Naive thymus-derived CD4-positive, alpha-beta T cell (primary cell): Measurements from ENCODE around the gene FOXN3. TPM values are rescaled to one million over a fixed set of nuclear protein-coding genes. Genes with fewer than 3 reads are reported as not detected.

Experiments
- ATAC-seq: fragments of 150-1000 bp; cut with Tn5 transposase; 2 replicates; pipeline ENCODE4 v1.10.0; 2021; ENCODE audit warnings: mild to moderate bottlenecking, moderate library complexity
- CTCF ChIA-PET: fragments of 350-600 bp; sonication (Branson Sonifier 250); formaldehyde crosslinking; loops from one replicate; lab custom pipeline; 2021; ENCODE audit warnings: antibody characterized with exemption; lab: Charles Lee
- POLR2A ChIA-PET: fragments of 350-600 bp; sonication (Branson Sonifier 250); formaldehyde crosslinking; loops from one replicate; lab custom pipeline; 2021; ENCODE audit warnings: antibody characterized with exemption, inconsistent platforms; lab: Charles Lee
- DNase-seq, 9 donors: peaks; one replicate each; pipeline versions ENCODE4 v3.0.0 to v3.0.0-alpha.2; 2020 to 2022; ENCODE audit warnings: mixed read lengths in 1 of 9
- H3K27ac ChIP-seq: one replicate; pipeline ENCODE4 v1.7.0; 2013; ENCODE audit warnings: mild to moderate bottlenecking, low read depth, low read length, moderate library complexity
- H3K27me3 ChIP-seq, 2 donors: one replicate each; pipeline ENCODE4 v1.7.0; 2013; ENCODE audit warnings: low read length in 2 of 2, mild to moderate bottlenecking in 2 of 2, moderate library complexity in 2 of 2; ENCODE audit not compliant: control insufficient read depth in 2 of 2, insufficient read depth in 2 of 2
- H3K36me3 ChIP-seq, 3 experiments: 1 replicate in 2 of 3; 2 replicates in 1 of 3; pipeline ENCODE4 v1.7.0; 2013; ENCODE audit warnings: low read length in 3 of 3, mild to moderate bottlenecking in 3 of 3, moderate library complexity in 1 of 3; ENCODE audit not compliant: insufficient read depth in 3 of 3, control insufficient read depth in 2 of 3
- H3K4me1 ChIP-seq, 2 donors: one replicate each; pipeline ENCODE4 v1.7.0; 2013; ENCODE audit warnings: low read length in 2 of 2, mild to moderate bottlenecking in 2 of 2, moderate library complexity in 1 of 2; ENCODE audit not compliant: control insufficient read depth in 2 of 2, insufficient read depth in 2 of 2
- H3K4me3 ChIP-seq: 2 replicates; pipeline ENCODE4 v1.7.0; 2013; ENCODE audit warnings: mild to moderate bottlenecking, low read length
- H3K9me3 ChIP-seq, 3 experiments: 1 replicate in 2 of 3; 2 replicates in 1 of 3; pipeline ENCODE4 v1.7.0; 2013; ENCODE audit warnings: low read length in 3 of 3; ENCODE audit not compliant: control insufficient read depth in 2 of 3
- H3K27ac Mint-ChIP-seq, 9 donors: one replicate each; pipeline ENCODE4 v1.8.0; 2020 to 2022; ENCODE audit warnings: mixed read lengths in 9 of 9, mild to moderate bottlenecking in 8 of 9, moderate library complexity in 5 of 9, inconsistent platforms in 2 of 9
- H3K27me3 Mint-ChIP-seq, 5 donors: one replicate each; pipeline ENCODE4 v1.8.0; 2021 to 2022; ENCODE audit warnings: mixed read lengths in 5 of 5, mild to moderate bottlenecking in 1 of 5
- H3K36me3 Mint-ChIP-seq, 5 donors: one replicate each; pipeline ENCODE4 v1.8.0; 2020 to 2022; ENCODE audit warnings: mixed read lengths in 5 of 5, mild to moderate bottlenecking in 3 of 5, inconsistent platforms in 1 of 5
- H3K4me1 Mint-ChIP-seq, 7 donors: one replicate each; pipeline ENCODE4 v1.8.0; 2020 to 2022; ENCODE audit warnings: mixed read lengths in 7 of 7, mild to moderate bottlenecking in 3 of 7, inconsistent platforms in 1 of 7
- H3K4me3 Mint-ChIP-seq, 10 donors: one replicate each; pipeline ENCODE4 v1.8.0; 2020 to 2022; ENCODE audit warnings: mild to moderate bottlenecking in 10 of 10, mixed read lengths in 10 of 10, moderate library complexity in 6 of 10, inconsistent platforms in 2 of 10
- H3K9me3 Mint-ChIP-seq, 11 donors: one replicate each; pipeline ENCODE4 v1.8.0; 2020 to 2022; ENCODE audit warnings: mixed read lengths in 11 of 11, mild to moderate bottlenecking in 4 of 11, inconsistent platforms in 1 of 11, moderate library complexity in 1 of 11
- intact Hi-C, 2 donors: fragments of 100-400 bp; cut with micrococcal nuclease; formaldehyde crosslinking; loops; one replicate each; pipeline ENCODE4 v1.15.1; 2023
- polyA plus RNA-seq, 2 donors: library from polyadenylated mRNA; unstranded; fragments of 300-500 nt; fragmentation: Illumina TruSeq; gene quantifications; one replicate each; pipeline ENCODE4 v1.2.3, GENCODE V29; 2021
- total RNA-seq, 6 experiments: library from RNA in 5 of 6; stranded (reverse) in 5 of 6; gene quantifications; 1 replicate in 5 of 6; 2 replicates in 1 of 6; pipeline ENCODE4 v1.2.3 and lab custom pipeline; 2021 to 2026

The FOXN3 gene
- total and polyA plus RNA-seq, 7 experiments from 2014 or later: 103 to 192 (median 149) TPM

- no peaks in the 10 kb centered on the region for H3K27me3 ChIP-seq
- Mint-ChIP-seq H3K4me1 (peaks cover 36 to 79% (median 65%) of the 10 kb centered on the region in 7 donors), H3K36me3 (peaks cover 18 to 65% (median 48%) of the 10 kb centered on the region in 5 donors), H3K9me3 (peaks cover 0 to 29% (median 6%) of the 10 kb centered on the region in 11 donors), H3K27ac (peak overlapping the region in 5 of 9 donors; percentile 17 to 52 (median 40)), H3K4me3 (peak overlapping the region in 3 of 10 donors; percentile 2 to 13 (median 4)), H3K27me3 (no peaks in the 10 kb centered on the region)
- ATAC-seq: peak; percentile 48
- H3K27ac ChIP-seq: no peak overlapping the region
- peaks cover 7 to 13% of the 10 kb centered on the region in 2 donors for H3K4me1 ChIP-seq
- intact Hi-C loops: no loop called here
- no peaks in the 10 kb centered on the region for H3K9me3 ChIP-seq
- H3K4me3 ChIP-seq: no peak overlapping the region
- POLR2A ChIA-PET: interaction anchor here (0.6 kb wide), 1 partner anchor 46 kb away, joined by 6 read pairs; no protein-coding TSS in a partner anchor
- no peak for DNase-seq
- CTCF ChIA-PET: no interaction called here
- H3K36me3 ChIP-seq: peaks cover 0 to 6% (median 0%) of the 10 kb centered on the region in 3 experiments
Measured at GRCh38 chr14:89198544-89199329, 218.3 kb downstream of the FOXN3 start.

GRCh38 chr14:89197623-89198022 is 219.4 kb downstream of the FOXN3 start:
- H3K4me3 ChIP-seq: no peak overlapping the region
- H3K27me3 ChIP-seq: no peaks in the 10 kb centered on the region
- ATAC-seq (no peak), DNase-seq (no peak)
- peaks cover 4 to 10% of the 10 kb centered on the region in 2 donors for H3K4me1 ChIP-seq
- peak overlapping the region in 2 of 9 donors; percentile 5 to 19 for H3K27ac Mint-ChIP-seq
- peaks cover 29 to 68% (median 54%) of the 10 kb centered on the region in 7 donors for H3K4me1 Mint-ChIP-seq
- H3K4me3 Mint-ChIP-seq: no peak overlapping the region
- peaks cover 18 to 62% (median 48%) of the 10 kb centered on the region in 5 donors for H3K36me3 Mint-ChIP-seq
- H3K9me3 Mint-ChIP-seq: peaks cover 0 to 29% (median 6%) of the 10 kb centered on the region in 11 donors
- peaks cover 0 to 6% (median 0%) of the 10 kb centered on the region in 3 experiments for H3K36me3 ChIP-seq
- CTCF ChIA-PET: no interaction called here
- intact Hi-C loops: no loop called here
- POLR2A ChIA-PET: no interaction called here
- H3K27me3 Mint-ChIP-seq: no peaks in the 10 kb centered on the region
- H3K27ac ChIP-seq: no peak overlapping the region
- no peaks in the 10 kb centered on the region for H3K9me3 ChIP-seq

GRCh38 chr14:89196545-89196944 is 220.5 kb downstream of the FOXN3 start:
- intact Hi-C loops: no loop called here
- no peaks in the 10 kb centered on the region for H3K27me3 ChIP-seq

GRCh38 chr14:89194376-89194775 is 222.7 kb downstream of the FOXN3 start:
- ChIA-PET POLR2A (no interaction called here), CTCF (no interaction called here)
- no peak for ATAC-seq
- peak overlapping the region in 2 of 9 donors; percentile 12 to 16 for H3K27ac Mint-ChIP-seq
- H3K36me3 Mint-ChIP-seq: peaks cover 18 to 54% (median 45%) of the 10 kb centered on the region in 5 donors
- Histone ChIP-seq H3K36me3 (peaks cover 0 to 16% (median 0%) of the 10 kb centered on the region in 3 experiments), H3K4me3 (no peak overlapping the region), H3K9me3 (no peaks in the 10 kb centered on the region), H3K4me1 (no peaks in the 10 kb centered on the region), H3K27me3 (no peaks in the 10 kb centered on the region), H3K27ac (no peak overlapping the region)
- intact Hi-C loops: no loop called here
- DNase-seq: no peak
- peaks cover 14 to 50% (median 35%) of the 10 kb centered on the region in 7 donors for H3K4me1 Mint-ChIP-seq
- H3K4me3 Mint-ChIP-seq: no peak overlapping the region
- no peaks in the 10 kb centered on the region for H3K27me3 Mint-ChIP-seq
- H3K9me3 Mint-ChIP-seq: peaks cover 0 to 29% (median 6%) of the 10 kb centered on the region in 11 donors

More at GRCh38 chr14:89196545-89196944, 220.5 kb downstream of the FOXN3 start:
- Mint-ChIP-seq H3K4me3 (no peak overlapping the region), H3K36me3 (peaks cover 18 to 55% (median 45%) of the 10 kb centered on the region in 5 donors), H3K4me1 (peaks cover 25 to 58% (median 44%) of the 10 kb centered on the region in 7 donors), H3K27ac (peak overlapping the region in 1 of 9 donors; percentile 14), H3K27me3 (no peaks in the 10 kb centered on the region), H3K9me3 (peaks cover 0 to 29% (median 6%) of the 10 kb centered on the region in 11 donors)
- no peaks in the 10 kb centered on the region for H3K4me1 ChIP-seq
- no peaks in the 10 kb centered on the region for H3K9me3 ChIP-seq
- no peak overlapping the region for H3K27ac ChIP-seq
- H3K36me3 ChIP-seq: peaks cover 0 to 6% (median 0%) of the 10 kb centered on the region in 3 experiments
- ATAC-seq (no peak), DNase-seq (no peak)
- no peak overlapping the region for H3K4me3 ChIP-seq
- ChIA-PET POLR2A (interaction anchor here (0.7 kb wide), 1 partner anchor 281 kb away, joined by 3 read pairs; no protein-coding TSS in a partner anchor), CTCF (no interaction called here)

- ATAC-seq (no peak), DNase-seq (no peak)
- H3K27me3 Mint-ChIP-seq: no peaks in the 10 kb centered on the region
- Histone ChIP-seq H3K4me1 (no peaks in the 10 kb centered on the region), H3K9me3 (no peaks in the 10 kb centered on the region), H3K36me3 (peaks cover 0 to 30% (median 0%) of the 10 kb centered on the region in 3 experiments), H3K27me3 (no peaks in the 10 kb centered on the region), H3K27ac (no peak overlapping the region), H3K4me3 (no peak overlapping the region)
- H3K9me3 Mint-ChIP-seq: peaks cover 0 to 3% (median 0%) of the 10 kb centered on the region in 11 donors
- H3K36me3 Mint-ChIP-seq: peaks cover 2 to 27% (median 20%) of the 10 kb centered on the region in 5 donors
- intact Hi-C loops: no loop called here
- ChIA-PET POLR2A (no interaction called here), CTCF (no interaction called here)
- H3K27ac Mint-ChIP-seq: peak overlapping the region in 2 of 9 donors; percentile 24 to 27
- H3K4me1 Mint-ChIP-seq: peaks cover 6 to 37% (median 17%) of the 10 kb centered on the region in 7 donors
- H3K4me3 Mint-ChIP-seq: no peak overlapping the region
Measured at GRCh38 chr14:89190765-89191513, 226.1 kb downstream of the FOXN3 start.

- CTCF ChIA-PET: no interaction called here
- POLR2A ChIA-PET: no interaction called here
Measured at GRCh38 chr14:89188492-89188891, 228.5 kb downstream of the FOXN3 start.

More at GRCh38 chr14:89188492-89188891, 228.5 kb downstream of the FOXN3 start:
- H3K4me3 Mint-ChIP-seq: no peak overlapping the region
- Histone ChIP-seq H3K36me3 (peaks cover 0 to 45% (median 0%) of the 10 kb centered on the region in 3 experiments), H3K4me1 (no peaks in the 10 kb centered on the region), H3K9me3 (no peaks in the 10 kb centered on the region), H3K27me3 (no peaks in the 10 kb centered on the region), H3K27ac (no peak overlapping the region), H3K4me3 (no peak overlapping the region)
- H3K36me3 Mint-ChIP-seq: peaks cover 7 to 29% (median 17%) of the 10 kb centered on the region in 5 donors
- no peak for DNase-seq
- peak overlapping the region in 2 of 9 donors; percentile 14 to 28 for H3K27ac Mint-ChIP-seq
- H3K27me3 Mint-ChIP-seq: no peaks in the 10 kb centered on the region
- intact Hi-C loops: no loop called here
- peaks cover 0 to 38% (median 17%) of the 10 kb centered on the region in 7 donors for H3K4me1 Mint-ChIP-seq
- no peak for ATAC-seq
- H3K9me3 Mint-ChIP-seq: peaks cover 0 to 1% (median 0%) of the 10 kb centered on the region in 11 donors
